HL-60 (cell line): ENCODE measurements around the gene GNRH2.

ENCODE experiments used
- DNase-seq, 2 experiments: peaks; one replicate each; pipeline ENCODE4 v3.0.0-alpha.2; 2010 to 2020; ENCODE audit warnings: low read depth in 1 of 2, low spot score in 1 of 2
- H3K27ac ChIP-seq: fragments of 250-450 bp; sonication (Bioruptor Pico); replicated peaks from 2 replicates; pipeline ENCODE4 v1.5.1; 2020; ENCODE audit warnings: mild to moderate bottlenecking, moderate library complexity
- H3K27me3 ChIP-seq: fragments of 250-450 bp; sonication (Bioruptor Pico); 2 replicates; pipeline ENCODE4 v1.5.1; 2021; ENCODE audit warnings: mild to moderate bottlenecking, moderate library complexity; ENCODE audit not compliant: insufficient read depth, poor library complexity, severe bottlenecking
- H3K4me3 ChIP-seq: replicated peaks from 2 replicates; pipeline ENCODE4 v1.5.1; 2011; ENCODE audit warnings: mild to moderate bottlenecking, control low read depth, low read length; ENCODE audit not compliant: insufficient read depth
- CTCF ChIP-seq: IDR thresholded peaks from one replicate; pipeline ENCODE4 v1.5.1; 2011; ENCODE audit warnings: low read length, control low read depth, inconsistent platforms; ENCODE audit not compliant: insufficient read depth
- GABPA ChIP-seq: IDR thresholded peaks from 2 replicates; pipeline ENCODE4 v1.6.1; 2012; ENCODE audit warnings: low read depth
- POLR2AphosphoS5 ChIP-seq: IDR thresholded peaks from 2 replicates; pipeline ENCODE4 v1.6.1; 2012; ENCODE audit warnings: low read depth
- REST ChIP-seq: IDR thresholded peaks from 2 replicates; pipeline ENCODE4 v1.6.1; 2012; ENCODE audit warnings: low read depth; ENCODE audit not compliant: insufficient replicate concordance
- SPI1 ChIP-seq: IDR thresholded peaks from 2 replicates; pipeline ENCODE4 v1.6.1; 2012; ENCODE audit warnings: low read depth, mild to moderate bottlenecking, borderline replicate concordance

GNRH2 gene

DNA sequence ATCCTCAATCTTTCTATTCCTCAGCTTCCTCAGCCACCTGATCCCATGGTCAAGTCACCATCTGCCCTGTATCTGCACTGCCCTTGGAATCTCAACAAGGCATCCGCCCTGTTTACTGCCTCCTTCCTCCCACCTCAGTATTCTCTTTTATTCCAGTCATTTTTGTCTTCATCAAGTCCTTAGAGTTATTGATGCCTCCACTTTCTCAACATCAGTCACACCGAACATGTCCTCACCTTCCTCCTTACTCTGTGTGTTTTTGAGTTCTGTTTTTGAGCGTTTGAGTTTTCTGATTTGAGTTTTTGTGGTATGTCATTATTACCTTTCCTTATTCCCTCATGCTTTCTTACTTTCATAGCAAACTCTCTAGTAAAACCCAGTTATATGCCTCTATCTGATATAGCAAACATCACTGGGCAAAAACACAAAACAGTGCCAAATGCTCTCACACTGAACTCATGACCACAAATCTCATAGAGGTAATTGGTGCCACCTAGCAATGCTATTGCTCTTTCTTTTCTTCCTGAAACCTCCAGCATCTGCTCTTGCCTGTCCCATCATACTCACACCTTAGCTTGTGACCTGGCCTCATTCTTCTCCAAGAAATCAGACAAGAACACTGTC lies 11.8 kb upstream of the GNRH2 start:
- no peak for DNase-seq
- Histone ChIP-seq H3K27me3 (no peaks in the 10 kb centered on the region), H3K4me3 (no peak overlapping the region), H3K27ac (no peak overlapping the region)
- no peak for TF ChIP-seq REST

- no peak overlapping the region for H3K4me3 ChIP-seq
- H3K27ac ChIP-seq: no peak overlapping the region
- TF ChIP-seq POLR2AphosphoS5: no peak
- no peak for TF ChIP-seq GABPA
- TF ChIP-seq CTCF: no peak
- no peak for TF ChIP-seq REST
- TF ChIP-seq SPI1: no peak
- DNase-seq: no peak
- no peaks in the 10 kb centered on the region for H3K27me3 ChIP-seq
These were observed 10.8 kb upstream of the GNRH2 start for GRCh38 chr20:3032624-3033023.

DNA sequence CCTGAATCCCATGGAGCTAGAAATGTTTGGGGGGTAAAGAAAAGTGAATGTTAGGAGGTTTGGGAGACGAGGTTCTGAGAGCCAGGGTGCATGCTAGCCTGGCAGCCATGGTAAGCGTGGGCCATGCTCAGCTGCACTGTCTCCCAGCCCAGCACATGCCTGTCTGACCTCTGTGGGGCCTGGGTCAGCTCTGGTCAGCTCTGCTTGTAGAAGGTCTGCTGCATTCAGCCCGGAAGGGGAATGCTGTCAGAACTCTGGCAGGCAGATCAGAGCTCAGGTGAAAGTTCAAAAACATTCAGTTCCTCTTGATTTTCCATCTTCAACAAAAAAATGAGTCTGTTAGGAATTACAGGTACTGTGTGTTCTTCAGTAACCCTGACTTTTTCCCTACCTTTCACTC lies 5.8 kb upstream of the GNRH2 start:
- no peak for DNase-seq
- Histone ChIP-seq H3K27ac (no peak overlapping the region), H3K27me3 (no peaks in the 10 kb centered on the region), H3K4me3 (no peak overlapping the region)
- no peak for TF ChIP-seq POLR2AphosphoS5
- no peak for TF ChIP-seq SPI1
- TF ChIP-seq REST: no peak
- TF ChIP-seq GABPA: no peak
- TF ChIP-seq CTCF: no peak

- TF ChIP-seq POLR2AphosphoS5 (no peak), GABPA (no peak), SPI1 (no peak), CTCF (no peak), REST (no peak)
- DNase-seq: no peak
- Histone ChIP-seq H3K4me3 (no peak overlapping the region), H3K27ac (no peak overlapping the region), H3K27me3 (no peaks in the 10 kb centered on the region)
These were observed 5.0 kb upstream of the GNRH2 start for GRCh38 chr20:3038454-3038853.
